Activated T-cell treated with anti-CD3 and anti-CD28 coated beads for 24 hours (primary cell): ENCODE results near the gene STT3B.

Source experiments
- DNase-seq: peaks from one replicate; pipeline ENCODE4 v3.0.0-alpha.2; 2020; ENCODE audit warnings: low read depth

Gene STT3B

DNA sequence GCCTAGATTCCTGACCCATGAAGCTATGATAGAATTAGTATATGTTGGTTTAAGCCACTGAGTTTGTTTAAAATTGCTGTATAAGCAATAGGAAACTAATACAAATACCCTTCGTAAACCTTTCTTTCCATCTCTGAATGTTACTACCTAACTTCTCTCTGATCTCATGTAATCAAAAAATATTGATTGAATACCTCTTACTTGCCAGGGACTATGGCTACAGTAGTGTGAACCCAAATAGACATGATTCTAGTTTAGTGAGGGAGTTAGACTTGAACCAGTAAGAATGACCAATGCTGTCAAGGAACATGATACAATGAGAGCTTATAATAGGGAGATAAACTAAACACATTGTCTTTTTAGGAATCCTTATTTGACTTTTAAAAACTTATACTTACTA lies 19.4 kb downstream of the STT3B start:
- DNase-seq: no peak

DNA sequence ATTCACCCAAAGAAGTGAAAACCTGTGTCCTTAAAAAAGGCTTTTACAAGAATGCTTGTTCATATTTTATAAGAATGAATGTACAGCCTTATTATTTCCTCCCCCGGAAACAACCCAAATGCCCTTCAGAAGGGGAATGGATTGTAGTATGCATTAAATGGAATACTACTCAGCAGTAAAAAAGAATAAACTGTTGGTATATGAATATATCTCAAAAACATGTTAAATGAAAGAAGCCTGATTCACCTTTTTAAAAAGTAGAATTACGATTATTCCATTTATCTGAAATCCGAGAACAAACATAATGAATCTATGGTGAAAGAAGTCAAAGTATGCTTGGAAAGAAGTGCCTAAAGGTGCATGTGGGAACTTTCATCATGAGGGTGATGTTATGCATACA lies 20.5 kb downstream of the STT3B start:
- no peak for DNase-seq

DNA sequence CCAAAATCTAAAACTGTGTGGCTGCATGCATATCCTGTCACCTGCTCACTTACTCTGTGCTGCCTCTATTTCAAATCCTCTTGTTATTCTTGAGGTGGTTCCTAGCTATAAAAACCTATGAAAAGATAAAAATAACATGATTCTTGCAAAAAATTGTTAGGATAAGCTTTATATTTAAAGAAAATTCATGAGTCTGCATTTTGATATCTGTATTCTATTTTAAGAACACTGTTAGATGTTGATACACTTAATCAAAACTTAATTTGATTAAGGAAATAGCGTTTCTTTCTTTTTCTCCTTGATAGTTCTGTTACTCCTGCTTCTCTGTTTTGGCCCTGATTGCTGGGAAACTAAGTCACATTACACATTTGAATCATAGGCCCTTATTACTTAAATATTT lies 22.5 kb downstream of the STT3B start:
- DNase-seq: no peak

DNA sequence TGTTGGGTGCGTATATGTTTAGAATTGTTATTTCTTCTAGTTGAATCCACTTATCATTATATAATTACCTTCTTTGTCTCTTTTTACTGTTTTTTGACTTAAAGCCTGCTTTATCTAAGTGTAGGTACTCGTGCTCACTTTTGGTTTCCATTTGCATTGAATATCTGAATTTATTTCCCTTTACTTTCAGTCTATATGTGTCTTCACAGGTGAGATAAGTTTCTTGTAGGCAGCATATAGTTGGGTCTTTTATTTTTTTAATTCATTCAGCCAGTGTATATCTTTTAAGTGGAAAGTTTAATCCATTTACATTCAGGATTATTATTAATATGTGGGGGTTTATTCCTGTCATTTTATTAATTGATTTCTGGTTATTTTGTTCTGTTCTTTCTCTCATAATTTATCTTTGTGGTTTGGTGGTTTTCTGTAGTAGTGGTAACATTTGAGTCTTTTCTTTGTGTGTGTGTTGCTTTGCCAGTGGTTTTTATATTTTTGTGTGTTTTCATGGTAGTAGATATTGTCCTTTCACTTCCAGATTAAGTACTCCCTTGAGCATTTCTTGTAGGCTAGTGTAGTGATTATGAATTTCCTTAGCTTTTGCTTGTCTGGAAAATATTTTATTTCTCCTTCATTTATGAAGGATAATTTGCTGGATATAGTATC lies 27.3 kb downstream of the STT3B start:
- DNase-seq: no peak

DNA sequence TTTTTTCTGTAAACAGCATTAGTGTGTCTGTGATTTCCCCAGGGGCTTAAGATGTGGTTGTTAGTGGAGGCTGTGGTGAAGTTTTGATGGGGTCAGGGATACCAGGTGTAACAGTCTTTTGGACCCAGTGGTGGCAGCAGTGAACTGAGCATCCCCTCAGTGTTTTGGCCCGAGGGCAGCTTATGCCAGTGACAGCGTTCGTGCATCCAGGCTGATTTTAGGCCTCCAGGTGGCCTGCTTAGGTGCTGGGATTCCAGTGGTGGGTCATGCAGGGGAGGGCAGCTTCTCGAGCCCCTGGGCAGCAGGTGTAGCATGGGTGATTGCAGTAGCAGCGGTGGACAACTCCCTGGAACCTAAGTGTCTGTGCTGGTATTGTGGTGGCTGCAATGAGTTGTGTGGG lies 29.2 kb downstream of the STT3B start:
- DNase-seq: no peak

DNA sequence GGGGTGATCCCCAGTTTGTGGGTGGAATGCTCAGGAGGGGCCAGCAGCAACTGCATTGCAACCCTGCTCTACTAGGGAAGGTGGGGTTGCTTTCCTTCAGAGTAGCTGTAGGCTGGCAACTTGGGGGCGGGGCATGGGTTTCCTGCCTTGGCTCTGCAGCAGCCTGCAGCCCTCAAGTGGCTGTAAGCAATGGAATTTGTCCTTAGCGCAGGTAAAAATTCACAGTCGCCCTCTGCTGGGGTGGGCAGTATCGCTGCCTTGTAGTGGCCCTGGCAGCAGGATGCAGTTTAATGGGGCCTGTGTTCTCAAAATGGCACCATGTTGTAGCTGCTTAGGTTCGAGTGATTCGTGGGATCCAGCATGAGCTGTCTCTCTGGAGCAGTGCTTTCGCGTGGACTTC lies 29.8 kb downstream of the STT3B start:
- DNase-seq: no peak

DNA sequence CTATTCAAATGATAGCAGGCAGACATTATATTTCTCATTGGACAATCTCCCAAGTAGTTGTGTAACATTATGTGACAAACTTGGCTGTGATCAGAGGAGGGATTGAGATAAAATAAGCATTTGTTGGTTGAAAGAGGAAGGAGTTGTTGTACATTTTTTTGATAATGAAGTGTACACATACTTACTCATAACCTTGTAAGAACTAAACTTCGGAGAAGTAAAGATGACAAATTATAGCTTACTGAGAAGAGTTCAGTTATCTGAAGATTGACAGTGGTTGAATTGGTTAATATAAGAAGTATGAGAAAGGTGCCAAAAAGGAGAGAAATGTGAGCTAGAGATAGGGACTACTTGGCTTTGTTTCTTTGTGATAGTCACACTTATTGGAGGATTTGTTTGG lies 32.6 kb downstream of the STT3B start:
- DNase-seq: no peak

DNA sequence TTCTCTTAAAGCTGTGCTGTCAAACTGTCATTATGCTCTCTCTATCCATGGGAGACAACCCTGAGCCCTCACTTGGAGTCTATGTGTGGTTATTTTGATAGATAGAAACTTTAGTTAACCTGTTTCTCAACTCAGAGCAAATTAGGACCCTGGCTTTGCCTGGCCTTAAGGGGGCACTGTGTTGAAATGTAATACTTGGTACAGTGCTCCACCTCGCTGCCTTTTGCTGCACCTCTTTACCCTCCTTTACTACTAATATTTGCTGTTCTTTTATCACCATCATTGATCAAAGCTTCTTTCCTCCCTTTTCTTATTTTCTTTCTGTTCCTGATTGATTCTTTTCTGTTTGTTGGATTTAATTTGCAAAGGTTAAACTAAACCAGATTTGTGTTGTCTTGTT lies 34.3 kb downstream of the STT3B start:
- no peak for DNase-seq

DNA sequence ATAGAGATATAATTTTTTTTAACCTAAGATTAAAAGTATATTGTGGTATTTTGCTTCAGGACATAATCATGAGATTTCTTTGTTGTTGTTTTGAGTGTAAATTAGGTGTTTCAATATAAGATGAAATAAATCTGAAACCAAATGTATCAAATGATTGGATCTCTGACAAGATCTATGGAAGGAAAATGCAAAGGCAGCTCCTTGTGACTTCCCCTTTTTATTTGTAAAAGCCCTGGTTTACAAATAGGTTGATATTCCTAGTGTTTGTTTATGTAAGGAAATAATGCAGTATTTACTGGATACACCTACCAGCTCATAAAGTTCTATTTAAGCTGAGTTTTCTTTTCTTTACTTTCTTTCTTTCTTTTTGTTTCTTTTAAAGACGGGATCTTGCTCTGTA lies 35.9 kb downstream of the STT3B start:
- DNase-seq: no peak

DNA sequence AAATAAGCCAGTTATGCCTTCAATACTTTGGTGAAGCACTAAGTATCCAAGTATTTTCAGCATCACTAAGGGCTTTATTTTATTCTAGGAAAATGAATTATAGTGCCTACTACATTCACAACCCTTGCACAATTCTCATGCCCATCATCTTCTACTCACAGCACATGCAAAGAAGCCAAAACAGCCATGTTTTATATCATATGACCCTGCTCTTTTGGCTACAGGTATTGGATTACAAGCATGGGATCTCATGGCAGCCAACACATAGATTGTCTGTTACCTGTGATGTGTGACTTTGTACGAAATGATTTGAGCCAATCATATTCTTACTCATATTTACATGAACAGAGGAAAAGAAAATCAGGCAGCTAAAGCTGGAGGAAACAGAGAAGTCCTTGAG lies 38.6 kb downstream of the STT3B start:
- DNase-seq: no peak

DNA sequence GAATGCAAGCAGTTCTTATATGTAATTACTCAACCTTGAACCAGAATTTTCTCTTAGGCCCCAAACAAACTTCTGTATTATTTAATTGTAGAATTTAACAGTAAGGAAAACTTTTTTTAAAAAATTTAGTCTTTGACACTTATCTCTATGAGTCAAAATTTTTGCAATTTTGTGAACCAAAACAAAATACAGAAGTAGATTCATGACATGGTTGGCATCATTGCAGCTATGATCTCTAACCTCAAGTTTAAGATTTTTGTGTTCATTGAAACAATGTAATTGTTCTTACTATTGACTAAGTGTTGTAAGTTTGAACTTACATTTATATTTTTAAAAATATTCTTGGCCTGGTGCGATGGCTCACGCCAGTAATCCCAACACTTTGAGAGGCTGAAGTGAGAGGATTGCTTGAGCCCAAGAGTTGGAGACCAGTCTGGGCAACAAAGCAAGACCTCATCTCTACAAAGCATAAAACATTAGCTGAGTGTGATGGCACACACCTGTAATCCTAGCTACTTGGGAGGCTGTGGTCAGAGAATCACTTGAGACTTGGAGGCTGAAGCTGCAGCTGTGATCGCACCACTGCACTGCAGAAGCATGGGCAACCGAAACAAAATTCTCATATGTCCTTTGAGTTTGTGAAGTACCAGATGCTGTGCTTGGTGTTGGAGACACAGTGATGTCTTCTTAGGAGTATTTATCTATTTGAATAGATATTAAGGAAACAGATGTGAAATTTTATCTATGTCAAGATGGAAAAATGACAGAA lies 39.7 kb downstream of the STT3B start:
- DNase-seq: no peak

DNA sequence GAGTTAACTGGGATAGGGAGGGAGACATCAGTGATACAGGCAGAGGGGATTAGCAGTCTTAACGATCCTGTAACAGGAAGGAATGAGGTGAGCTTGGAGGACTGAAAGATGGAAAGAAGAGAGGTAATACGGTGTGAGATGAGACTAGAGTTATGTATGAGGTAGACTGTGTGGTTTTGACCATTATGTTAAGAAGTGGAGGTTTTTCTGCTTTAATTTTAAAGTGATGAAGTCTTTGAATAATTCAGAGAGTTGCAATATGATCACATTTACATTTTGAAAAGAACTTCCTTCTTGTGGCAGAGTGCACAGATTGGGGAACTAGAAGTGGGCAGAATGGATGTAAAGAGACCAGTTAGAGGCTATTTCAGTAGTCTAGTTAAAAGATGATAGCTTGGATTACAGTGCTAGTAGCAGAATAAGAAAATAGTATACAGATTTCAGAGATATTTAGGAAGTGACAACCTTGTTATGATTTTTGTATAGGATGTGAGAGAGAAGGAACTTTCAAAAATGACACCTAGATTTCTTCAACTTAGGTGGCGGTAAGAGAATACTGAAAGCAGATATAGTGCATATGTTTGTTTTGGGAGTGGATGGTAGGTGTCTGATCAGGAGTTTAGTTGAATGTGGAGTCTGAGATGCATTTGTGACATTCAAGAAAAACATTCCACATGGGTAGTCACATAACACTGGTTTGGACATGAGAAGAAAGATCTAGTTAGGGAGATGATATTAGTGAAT lies 40.5 kb downstream of the STT3B start:
- no peak for DNase-seq

DNA sequence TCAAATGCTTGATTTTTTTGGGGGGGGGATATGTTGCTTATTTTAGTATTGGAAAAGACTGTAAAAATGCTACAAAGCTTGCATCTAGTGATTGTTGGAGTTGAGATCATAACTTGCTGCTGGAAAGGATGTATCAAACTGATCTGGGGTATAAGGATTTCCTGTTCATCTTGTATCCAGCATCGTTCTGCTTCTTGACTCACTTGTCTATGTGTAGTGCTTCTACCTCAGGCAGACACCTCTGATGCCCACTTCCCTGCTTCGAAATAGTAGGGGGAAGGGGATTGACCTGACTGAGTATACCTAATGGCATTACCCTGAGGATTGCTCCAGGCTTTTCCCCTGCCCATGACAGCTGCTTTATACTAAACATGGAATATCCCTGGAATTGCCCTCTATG lies 42.7 kb downstream of the STT3B start:
- DNase-seq: no peak

DNA sequence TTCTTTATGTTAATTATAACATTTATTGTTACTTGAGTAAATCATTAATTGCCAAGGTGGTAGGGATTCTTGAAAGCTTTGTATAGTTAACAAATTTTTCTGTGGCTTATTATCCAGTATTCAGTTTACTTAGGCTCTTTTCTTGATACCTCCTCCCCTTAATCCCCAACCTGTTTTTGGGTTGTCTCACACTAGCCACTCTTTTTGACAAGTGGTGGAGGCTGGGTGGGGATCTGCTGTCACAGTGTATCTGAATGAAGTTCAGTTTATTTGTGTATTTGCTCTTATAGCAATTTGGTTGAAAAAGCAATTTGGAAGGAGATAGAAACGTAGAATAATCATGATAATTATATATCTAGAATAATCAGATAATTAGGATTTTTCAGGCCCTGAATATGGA lies 43.8 kb downstream of the STT3B start:
- DNase-seq: no peak

DNA sequence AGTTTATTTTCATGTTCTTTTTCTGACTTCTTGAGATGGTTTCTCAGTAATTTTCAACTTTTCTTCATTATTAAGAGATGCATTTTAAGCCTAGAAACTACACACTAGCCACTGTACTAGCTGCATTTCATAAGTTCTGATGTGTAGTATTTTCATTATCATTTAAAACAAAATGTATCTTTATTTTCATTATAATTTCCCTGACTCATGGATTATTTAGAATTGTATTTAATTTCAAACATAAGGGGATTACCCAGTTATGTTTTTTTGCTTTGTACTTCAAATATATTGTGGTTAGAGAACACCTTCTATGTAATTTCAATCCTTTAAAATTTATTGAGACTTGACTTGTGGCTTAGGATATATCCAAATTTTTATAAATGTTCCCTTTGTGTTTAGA lies 44.5 kb downstream of the STT3B start:
- no peak for DNase-seq

DNA sequence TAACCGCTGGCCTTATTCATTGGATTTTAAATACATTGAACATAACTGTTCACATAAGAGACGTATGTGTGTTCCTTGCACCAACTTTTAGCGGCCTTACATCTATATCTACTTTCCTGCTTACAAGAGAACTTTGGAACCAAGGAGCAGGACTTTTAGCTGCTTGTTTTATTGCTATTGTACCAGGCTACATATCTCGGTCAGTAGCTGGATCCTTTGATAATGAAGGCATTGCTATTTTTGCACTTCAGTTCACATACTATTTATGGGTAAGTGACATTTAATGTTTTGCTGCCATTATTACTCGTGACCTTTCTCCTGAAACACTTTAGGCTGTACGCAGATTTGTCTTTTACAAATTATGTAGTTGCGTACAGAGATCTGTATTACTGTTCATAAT lies 47.1 kb downstream of the STT3B start:
- DNase-seq: no peak

DNA sequence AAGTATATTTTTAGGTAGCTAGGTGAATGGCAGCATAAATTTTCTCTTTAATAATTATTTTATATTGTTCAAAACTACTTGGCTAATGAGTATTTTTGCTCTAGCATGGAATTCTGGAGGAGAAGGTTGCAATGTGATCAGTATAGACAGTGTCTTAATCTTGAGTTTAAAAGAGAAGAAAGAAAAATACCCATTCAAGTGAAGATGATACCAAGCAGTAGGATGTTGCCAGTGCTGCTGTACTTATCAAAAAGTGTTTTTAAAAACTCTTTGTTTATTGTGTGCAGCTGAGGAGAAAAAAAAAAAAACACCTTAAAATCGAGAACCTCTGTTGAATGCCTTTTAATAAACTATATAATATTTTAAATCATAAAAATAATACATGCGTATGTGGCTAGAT lies 47.9 kb downstream of the STT3B start:
- DNase-seq: no peak

DNA sequence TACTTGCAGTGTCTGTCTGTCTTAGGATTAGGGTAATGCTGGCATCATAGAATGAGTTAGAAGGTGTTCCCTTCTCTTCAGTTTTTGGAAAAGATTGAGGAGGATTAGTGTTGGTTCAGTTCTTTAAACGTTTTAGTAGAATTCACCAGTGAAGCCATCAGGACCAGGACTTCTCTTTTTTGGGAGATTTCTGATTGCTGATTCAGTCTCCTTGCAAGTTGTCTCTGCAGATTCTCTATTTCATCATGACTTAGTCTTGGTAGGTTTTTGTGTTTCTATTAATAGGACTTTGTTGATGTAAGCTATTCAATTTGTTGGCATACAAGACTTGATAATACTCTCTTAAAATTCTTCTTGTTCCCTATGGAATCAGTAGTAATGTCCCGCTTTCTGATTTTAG lies 48.9 kb downstream of the STT3B start:
- no peak for DNase-seq

DNA sequence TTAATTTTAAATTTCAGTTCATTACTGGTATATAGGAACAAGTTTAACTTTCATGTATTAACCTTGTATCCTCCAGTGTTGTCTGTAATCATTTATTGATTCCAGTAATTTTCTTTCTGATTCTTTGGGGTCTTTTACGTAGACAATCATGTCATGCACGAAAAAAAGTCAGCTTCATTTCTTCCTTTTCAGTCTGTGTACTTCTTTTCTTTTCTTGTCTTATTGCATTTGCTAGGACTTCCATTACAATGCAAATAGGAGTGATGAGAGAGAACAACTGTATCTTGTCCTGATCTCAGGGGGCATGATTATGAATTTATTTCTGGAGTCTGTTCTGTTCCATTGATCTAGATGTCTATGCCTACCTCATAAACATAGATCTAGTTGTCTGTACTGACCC lies 56.5 kb downstream of the STT3B start:
- no peak for DNase-seq

DNA sequence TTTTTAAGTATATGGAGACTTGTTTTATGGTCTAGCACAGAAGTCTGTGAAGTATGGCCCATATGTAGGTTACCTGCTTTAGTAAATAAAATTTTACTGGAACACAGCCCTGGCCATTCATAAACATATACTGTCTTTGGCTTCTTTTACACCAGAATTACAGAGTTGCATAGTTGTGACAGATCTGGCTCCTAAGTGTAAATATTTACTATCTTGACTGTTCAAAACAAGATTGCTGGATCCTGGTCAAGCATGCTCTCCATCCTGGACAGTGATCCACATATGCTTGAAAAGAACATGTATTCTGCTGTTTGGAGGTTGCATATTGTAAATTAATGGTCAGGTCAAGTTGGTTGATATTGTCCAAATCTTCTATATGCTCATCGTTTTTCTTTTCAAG lies 57.9 kb downstream of the STT3B start:
- no peak for DNase-seq

DNA sequence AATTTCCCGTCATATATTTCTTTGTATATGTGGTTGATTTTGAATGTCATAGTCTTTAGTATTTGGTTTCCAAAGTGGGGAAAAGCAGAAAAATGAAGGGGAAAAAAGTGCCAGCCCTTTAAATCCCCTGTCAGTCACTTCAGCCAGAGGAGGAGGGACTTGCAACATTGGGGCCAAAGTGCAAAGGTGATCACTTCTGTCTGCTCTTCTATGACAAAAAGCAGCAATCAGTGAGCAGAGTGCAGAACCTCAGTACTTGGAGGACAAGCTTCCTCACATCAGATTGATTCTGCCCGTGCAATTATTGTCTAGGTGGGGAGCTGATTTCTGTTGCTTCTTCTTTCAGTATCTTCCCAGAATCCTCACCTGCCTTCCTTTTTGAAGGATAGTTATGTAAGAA lies 60.0 kb downstream of the STT3B start:
- no peak for DNase-seq

DNA sequence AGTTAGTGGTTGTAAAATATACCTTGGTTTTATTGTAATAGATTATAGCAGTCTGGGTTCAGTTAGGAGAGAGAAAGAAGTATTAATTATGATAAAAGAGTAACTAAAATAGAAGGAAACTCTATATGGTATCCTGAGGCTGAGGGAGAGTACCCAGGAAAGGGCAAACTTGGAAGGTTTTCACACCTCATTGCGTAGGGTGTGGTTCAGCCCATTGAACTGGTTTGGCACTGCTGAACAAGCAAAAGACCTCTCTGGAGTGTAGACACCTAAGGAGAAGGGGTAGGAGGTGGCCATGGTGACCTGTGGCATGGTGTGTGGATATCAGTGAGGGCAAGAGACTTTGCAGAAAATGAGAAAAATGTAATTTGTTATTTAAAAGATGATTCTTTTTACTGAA lies 63.5 kb downstream of the STT3B start:
- no peak for DNase-seq

DNA sequence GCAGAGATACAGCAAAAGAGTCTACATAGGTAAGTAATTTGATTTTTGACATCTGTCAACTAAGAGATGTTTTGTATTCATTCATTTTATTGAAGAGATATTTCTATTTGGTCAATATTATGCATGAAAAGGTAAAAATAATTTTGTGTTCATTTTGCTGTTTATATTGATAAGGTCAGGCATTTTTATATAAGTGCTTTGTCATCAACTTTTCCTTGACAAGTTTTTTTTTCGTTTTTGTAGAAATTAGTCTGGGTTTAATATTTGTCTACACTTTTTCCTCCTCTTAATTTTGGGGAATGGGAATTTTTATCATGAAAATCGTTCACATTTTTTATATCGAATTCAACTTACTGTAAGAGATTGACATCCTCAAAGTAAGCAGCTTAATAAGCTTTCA lies 67.7 kb downstream of the STT3B start:
- DNase-seq: no peak
